ENCODE data around the gene LMCD1.

GRCh38 chr3:8553405-8553804, 51.8 kb downstream of the LMCD1 start:
- TF ChIP-seq, protein P1, sequence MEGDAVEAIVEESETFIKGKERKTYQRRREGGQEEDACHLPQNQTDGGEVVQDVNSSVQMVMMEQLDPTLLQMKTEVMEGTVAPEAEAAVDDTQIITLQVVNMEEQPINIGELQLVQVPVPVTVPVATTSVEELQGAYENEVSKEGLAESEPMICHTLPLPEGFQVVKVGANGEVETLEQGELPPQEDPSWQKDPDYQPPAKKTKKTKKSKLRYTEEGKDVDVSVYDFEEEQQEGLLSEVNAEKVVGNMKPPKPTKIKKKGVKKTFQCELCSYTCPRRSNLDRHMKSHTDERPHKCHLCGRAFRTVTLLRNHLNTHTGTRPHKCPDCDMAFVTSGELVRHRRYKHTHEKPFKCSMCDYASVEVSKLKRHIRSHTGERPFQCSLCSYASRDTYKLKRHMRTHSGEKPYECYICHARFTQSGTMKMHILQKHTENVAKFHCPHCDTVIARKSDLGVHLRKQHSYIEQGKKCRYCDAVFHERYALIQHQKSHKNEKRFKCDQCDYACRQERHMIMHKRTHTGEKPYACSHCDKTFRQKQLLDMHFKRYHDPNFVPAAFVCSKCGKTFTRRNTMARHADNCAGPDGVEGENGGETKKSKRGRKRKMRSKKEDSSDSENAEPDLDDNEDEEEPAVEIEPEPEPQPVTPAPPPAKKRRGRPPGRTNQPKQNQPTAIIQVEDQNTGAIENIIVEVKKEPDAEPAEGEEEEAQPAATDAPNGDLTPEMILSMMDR (IDR thresholded peaks at IDR 0.05; ENCODE audit: low read length): no peak
- no peak for TF ChIP-seq EZH2 (IDR thresholded peaks at IDR 0.05; ENCODE audit: borderline replicate concordance, low read length)
